GM12865 (cell line): ENCODE results near the gene WNT9B.

ENCODE experiments used
- DNase-seq: peaks from one replicate; pipeline ENCODE4 v3.0.0; 2010; ENCODE audit warnings: low read depth
- H3K4me3 ChIP-seq: 2 replicates; pipeline ENCODE4 v1.5.1; 2011; ENCODE audit warnings: mild to moderate bottlenecking, low read depth, low read length, control low read depth
- TF ChIP-seq, protein P1 (sequence below): IDR thresholded peaks from 2 replicates; pipeline ENCODE4 v1.5.1; 2011; ENCODE audit warnings: low read length, control low read depth, low read depth, inconsistent platforms; ENCODE audit not compliant: insufficient read depth; ENCODE audit errors: missing control alignments

Gene WNT9B

DNA sequence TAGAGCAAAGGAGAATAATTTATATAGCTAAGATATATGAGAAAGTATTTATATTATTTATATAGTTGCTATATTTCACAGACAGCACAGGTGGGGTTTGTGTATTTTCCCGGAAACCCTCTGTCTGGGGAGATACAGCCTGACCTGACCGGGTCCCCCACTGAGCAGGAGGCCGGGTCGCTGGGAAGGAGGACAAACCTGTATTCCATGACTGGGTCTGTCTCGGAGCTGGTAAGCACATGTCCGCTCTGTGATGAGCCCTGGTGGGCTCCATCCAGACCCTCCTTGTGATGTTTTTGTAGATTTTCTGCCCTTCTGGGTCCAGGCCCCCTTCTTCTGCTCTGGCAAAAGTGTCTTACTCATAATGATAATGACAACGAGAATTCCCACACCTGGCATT lies 27.7 kb downstream of the WNT9B start:
- DNase-seq: no peak
- H3K4me3 ChIP-seq: no peak overlapping the region
- TF ChIP-seq, protein P1, sequence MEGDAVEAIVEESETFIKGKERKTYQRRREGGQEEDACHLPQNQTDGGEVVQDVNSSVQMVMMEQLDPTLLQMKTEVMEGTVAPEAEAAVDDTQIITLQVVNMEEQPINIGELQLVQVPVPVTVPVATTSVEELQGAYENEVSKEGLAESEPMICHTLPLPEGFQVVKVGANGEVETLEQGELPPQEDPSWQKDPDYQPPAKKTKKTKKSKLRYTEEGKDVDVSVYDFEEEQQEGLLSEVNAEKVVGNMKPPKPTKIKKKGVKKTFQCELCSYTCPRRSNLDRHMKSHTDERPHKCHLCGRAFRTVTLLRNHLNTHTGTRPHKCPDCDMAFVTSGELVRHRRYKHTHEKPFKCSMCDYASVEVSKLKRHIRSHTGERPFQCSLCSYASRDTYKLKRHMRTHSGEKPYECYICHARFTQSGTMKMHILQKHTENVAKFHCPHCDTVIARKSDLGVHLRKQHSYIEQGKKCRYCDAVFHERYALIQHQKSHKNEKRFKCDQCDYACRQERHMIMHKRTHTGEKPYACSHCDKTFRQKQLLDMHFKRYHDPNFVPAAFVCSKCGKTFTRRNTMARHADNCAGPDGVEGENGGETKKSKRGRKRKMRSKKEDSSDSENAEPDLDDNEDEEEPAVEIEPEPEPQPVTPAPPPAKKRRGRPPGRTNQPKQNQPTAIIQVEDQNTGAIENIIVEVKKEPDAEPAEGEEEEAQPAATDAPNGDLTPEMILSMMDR: no peak

DNA sequence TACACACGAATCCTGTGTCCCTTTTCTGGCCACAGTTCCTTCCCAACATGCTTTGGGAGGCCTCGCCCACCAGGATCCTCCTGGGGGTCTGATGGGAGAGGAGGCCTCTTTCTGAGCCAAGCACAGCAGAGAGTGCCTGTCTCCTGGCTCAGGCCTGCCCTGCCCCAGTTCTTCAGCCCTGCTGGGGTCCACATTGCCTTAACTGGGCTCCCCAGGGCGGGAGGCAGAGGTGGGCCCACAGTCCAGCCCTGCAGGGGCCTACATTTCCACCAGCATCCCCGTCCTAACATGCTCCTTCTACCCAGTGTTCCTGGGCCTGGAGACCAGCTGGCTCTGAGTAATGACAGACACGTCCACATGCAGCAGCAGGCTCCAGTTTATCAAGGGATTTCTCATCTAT lies 29.6 kb downstream of the WNT9B start:
- TF ChIP-seq, protein P1: no peak
- no peak overlapping the region for H3K4me3 ChIP-seq
- DNase-seq: no peak

DNA sequence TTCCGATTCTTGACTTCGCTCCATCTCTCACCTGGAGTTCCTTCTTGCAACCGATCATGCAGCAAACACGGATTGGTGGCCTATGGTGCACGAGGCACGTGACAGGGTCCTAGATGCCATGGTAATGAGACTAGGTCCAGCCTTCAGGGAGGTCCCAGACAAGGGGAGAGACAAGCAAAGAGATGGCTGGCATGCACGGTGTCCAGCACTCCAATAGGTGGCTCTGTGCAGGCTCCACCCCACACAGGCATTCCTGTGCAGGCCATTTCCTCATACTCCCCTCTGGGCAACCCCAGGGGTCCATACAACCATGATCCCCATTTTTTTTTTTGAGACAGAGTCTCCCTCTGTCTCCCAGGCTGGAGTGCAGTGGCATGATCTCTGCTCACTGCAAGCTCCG lies 31.3 kb downstream of the WNT9B start:
- DNase-seq: no peak
- TF ChIP-seq, protein P1: no peak

DNA sequence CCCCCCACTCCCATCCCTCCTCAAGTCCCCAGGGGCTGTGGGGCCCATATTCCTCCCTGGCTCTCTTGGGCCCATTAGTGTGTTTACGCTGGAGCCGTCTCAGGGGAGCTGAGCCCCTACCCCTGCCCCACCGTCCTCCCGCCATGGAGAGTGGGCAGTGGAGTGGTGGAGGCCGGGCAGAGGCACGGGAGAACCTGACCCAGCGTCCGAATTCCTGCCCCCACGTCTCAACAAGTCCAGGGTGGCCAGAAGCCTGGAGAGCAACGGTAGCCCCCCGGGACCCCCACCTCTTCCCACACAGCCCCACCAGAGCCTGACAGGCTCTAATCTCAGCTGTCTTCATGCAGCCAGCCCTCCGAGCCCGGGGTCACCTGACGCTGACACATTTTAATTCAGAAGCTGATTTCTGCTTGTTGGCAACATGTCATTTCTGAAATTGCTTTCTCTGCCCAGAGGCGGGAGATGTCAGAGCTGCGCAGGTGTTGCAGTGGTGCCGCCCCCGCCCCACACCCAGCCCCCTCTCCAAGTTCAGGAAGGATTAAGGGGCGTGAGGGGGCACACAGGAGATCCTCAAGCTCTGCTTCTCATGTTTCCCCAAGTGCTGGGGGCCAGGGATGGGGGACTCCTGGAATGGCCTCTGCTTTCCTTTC lies 32.6 kb downstream of the WNT9B start:
- no peak for DNase-seq
- H3K4me3 ChIP-seq: no peak overlapping the region
- TF ChIP-seq, protein P1: no peak

More for the DNA sequence above, 31.3 kb downstream of the WNT9B start:
- H3K4me3 ChIP-seq: no peak overlapping the region

DNA sequence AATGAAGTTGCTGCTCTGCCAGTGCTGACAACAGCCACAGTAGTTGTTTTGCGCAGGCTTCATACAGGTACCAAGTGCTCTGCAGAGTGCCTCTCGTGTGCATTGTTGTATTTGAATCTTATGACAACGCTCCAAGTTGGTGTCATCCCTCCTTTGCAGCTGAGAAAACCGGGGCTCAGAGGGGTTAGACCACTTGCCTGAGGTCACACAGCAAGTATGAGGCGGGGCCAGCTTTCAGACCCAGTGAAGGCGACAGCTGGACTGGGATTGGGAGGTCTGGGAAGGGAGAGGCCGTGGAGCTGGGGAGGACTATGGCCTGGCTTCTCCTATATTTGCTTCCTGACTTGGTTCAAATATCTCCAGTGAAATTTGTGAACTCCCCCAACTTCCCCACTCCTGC lies 33.2 kb downstream of the WNT9B start:
- TF ChIP-seq, protein P1: no peak
- DNase-seq: no peak
- H3K4me3 ChIP-seq: no peak overlapping the region

DNA sequence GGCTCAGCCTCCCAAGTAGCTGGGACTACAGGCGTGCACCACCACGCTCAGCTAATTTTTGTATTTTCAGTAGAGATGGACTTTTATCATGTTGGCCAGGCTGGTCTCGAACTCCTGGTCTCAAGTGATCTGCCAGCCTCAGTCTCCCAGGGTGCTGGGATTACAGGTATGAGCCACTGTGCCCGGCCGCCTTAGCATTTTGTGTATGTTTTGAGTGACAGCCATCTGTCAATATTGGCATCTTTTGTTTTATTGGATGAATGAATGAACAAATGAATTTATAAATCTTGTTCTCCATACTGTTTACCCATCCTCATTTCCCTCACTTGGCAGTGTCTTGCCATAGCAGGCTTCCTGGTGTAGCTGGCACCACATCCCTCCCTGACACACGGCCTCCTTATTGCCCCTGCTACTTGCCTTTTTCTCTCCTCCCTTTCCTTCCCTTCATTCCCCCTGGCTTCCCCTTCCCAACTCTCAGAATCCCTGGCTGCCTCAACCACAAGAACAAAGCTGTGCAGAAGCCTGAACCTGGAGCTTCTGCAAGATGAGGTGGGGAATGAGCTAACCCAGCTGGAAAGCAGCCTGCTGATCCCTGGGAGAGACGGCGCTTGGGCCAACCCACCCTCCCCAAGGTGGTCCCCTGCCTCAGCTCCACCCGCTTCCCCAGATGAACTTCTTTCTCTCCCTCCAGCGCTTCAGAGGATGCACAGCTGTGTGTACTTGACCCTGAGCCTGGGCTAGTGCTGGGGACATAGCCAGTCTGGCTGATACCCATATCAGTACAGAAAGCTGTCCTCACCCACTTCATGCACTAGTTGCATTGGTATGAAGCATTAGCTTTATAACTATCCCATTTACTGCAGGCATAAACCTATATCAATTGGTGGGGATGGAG lies 34.3 kb downstream of the WNT9B start:
- DNase-seq: no peak
- no peak overlapping the region for H3K4me3 ChIP-seq
- TF ChIP-seq, protein P1: no peak
